ENCODE results near the gene SLC6A3. TPM values are rescaled to one million over a fixed set of nuclear protein-coding genes. Genes with fewer than 3 reads are reported as not detected.

Gene SLC6A3
- polyA plus RNA-seq, 4 donors = 0.03 to 0.30 TPM; not detected in 2

- H3K27me3 ChIP-seq (ENCODE audit: control insufficient read depth in 3 of 3, insufficient read depth in 3 of 3, low read length in 3 of 3) = no peaks in the 10 kb centered on the region
- FAIRE-seq = no peak
- DNase-seq = no peak
These were observed 25.6 kb downstream of the SLC6A3 start for GRCh38 chr5:1419476-1420210.

DNA sequence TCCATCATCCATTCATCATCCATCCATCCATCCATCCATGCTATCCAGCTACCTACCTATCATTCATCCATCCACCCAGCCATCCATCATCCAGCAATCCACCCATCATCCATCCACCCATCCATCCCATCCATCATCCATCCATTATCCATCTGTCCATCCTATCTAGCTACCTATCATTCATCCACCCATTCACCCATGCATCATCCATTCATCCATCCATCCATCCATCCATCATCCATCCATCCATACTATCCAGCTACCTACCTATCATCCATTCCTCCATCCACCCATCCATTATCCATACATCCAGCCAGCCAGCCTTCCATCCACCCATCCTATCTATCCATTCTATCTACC lies 26.3 kb downstream of the SLC6A3 start:
- no peaks in the 10 kb centered on the region for H3K4me1 ChIP-seq (ENCODE audit: control insufficient read depth in 3 of 3, insufficient read depth in 2 of 3, low read depth in 1 of 3, low read length in 2 of 3)
- no peak overlapping the region for H3K27ac ChIP-seq (ENCODE audit: low read depth in 1 of 3, low read length in 2 of 3)
- H3K27me3 ChIP-seq (ENCODE audit: control insufficient read depth in 3 of 3, insufficient read depth in 3 of 3, low read length in 3 of 3) = no peaks in the 10 kb centered on the region
- DNase-seq = no peak
- H3K4me3 ChIP-seq (ENCODE audit: low read depth in 1 of 3, low read length in 3 of 3) = no peak overlapping the region
- FAIRE-seq = no peak
- no peaks in the 10 kb centered on the region for H3K9me3 ChIP-seq (ENCODE audit: control insufficient read depth in 2 of 2, insufficient read depth in 1 of 2, low read depth in 1 of 2, low read length in 1 of 2)
- no peaks in the 10 kb centered on the region for H3K36me3 ChIP-seq (ENCODE audit: control insufficient read depth in 3 of 3, insufficient read depth in 2 of 3, low read depth in 1 of 3, low read length in 3 of 3)

More at GRCh38 chr5:1419476-1420210, 25.6 kb downstream of the SLC6A3 start:
- no peak overlapping the region for H3K27ac ChIP-seq (ENCODE audit: low read depth in 1 of 3, low read length in 2 of 3)
- 70 to 79% (median 77%) methylated on average over 11 of the region's 11 CpGs for WGBS, 3 donors
- H3K36me3 ChIP-seq (ENCODE audit: control insufficient read depth in 3 of 3, insufficient read depth in 2 of 3, low read depth in 1 of 3, low read length in 3 of 3) = no peaks in the 10 kb centered on the region
- H3K9me3 ChIP-seq (ENCODE audit: control insufficient read depth in 2 of 2, insufficient read depth in 1 of 2, low read depth in 1 of 2, low read length in 1 of 2) = no peaks in the 10 kb centered on the region
- no peaks in the 10 kb centered on the region for H3K4me1 ChIP-seq (ENCODE audit: control insufficient read depth in 3 of 3, insufficient read depth in 2 of 3, low read depth in 1 of 3, low read length in 2 of 3)
- no peak overlapping the region for H3K4me3 ChIP-seq (ENCODE audit: low read depth in 1 of 3, low read length in 3 of 3)

- H3K4me1 ChIP-seq (ENCODE audit: control insufficient read depth in 3 of 3, insufficient read depth in 2 of 3, low read depth in 1 of 3, low read length in 2 of 3) = no peaks in the 10 kb centered on the region
- no peaks in the 10 kb centered on the region for H3K27me3 ChIP-seq (ENCODE audit: control insufficient read depth in 3 of 3, insufficient read depth in 3 of 3, low read length in 3 of 3)
- H3K36me3 ChIP-seq (ENCODE audit: control insufficient read depth in 3 of 3, insufficient read depth in 2 of 3, low read depth in 1 of 3, low read length in 3 of 3) = no peaks in the 10 kb centered on the region
- no peak overlapping the region for H3K27ac ChIP-seq (ENCODE audit: low read depth in 1 of 3, low read length in 2 of 3)
- no peak overlapping the region for H3K4me3 ChIP-seq (ENCODE audit: low read depth in 1 of 3, low read length in 3 of 3)
- 83 to 91% (median 84%) methylated on average over 2 of the region's 2 CpGs for WGBS, 3 donors
- DNase-seq (no peak), FAIRE-seq (no peak)
- no peaks in the 10 kb centered on the region for H3K9me3 ChIP-seq (ENCODE audit: control insufficient read depth in 2 of 2, insufficient read depth in 1 of 2, low read depth in 1 of 2, low read length in 1 of 2)
These were observed 26.9 kb downstream of the SLC6A3 start for GRCh38 chr5:1418238-1418920.

- Histone ChIP-seq H3K27ac (ENCODE audit: low read depth in 1 of 3, low read length in 2 of 3) (no peak overlapping the region), H3K27me3 (ENCODE audit: control insufficient read depth in 3 of 3, insufficient read depth in 3 of 3, low read length in 3 of 3) (no peaks in the 10 kb centered on the region), H3K36me3 (ENCODE audit: control insufficient read depth in 3 of 3, insufficient read depth in 2 of 3, low read depth in 1 of 3, low read length in 3 of 3) (no peaks in the 10 kb centered on the region), H3K4me3 (ENCODE audit: low read depth in 1 of 3, low read length in 3 of 3) (no peak overlapping the region), H3K9me3 (ENCODE audit: control insufficient read depth in 2 of 2, insufficient read depth in 1 of 2, low read depth in 1 of 2, low read length in 1 of 2) (no peaks in the 10 kb centered on the region), H3K4me1 (ENCODE audit: control insufficient read depth in 3 of 3, insufficient read depth in 2 of 3, low read depth in 1 of 3, low read length in 2 of 3) (no peaks in the 10 kb centered on the region)
- WGBS, 3 donors = 65 to 71% (median 66%) methylated on average over 5 to 6 of the region's 6 CpGs
- DNase-seq = no peak
- FAIRE-seq = no peak
These were observed 27.5 kb downstream of the SLC6A3 start for GRCh38 chr5:1417586-1418225.

- H3K4me1 ChIP-seq (ENCODE audit: control insufficient read depth in 3 of 3, insufficient read depth in 2 of 3, low read depth in 1 of 3, low read length in 2 of 3) = no peaks in the 10 kb centered on the region
- WGBS, 3 donors = 87 to 95% (median 90%) methylated on average over 12 of the region's 12 CpGs
- no peaks in the 10 kb centered on the region for H3K9me3 ChIP-seq (ENCODE audit: control insufficient read depth in 2 of 2, insufficient read depth in 1 of 2, low read depth in 1 of 2, low read length in 1 of 2)
- no peaks in the 10 kb centered on the region for H3K27me3 ChIP-seq (ENCODE audit: control insufficient read depth in 3 of 3, insufficient read depth in 3 of 3, low read length in 3 of 3)
- no peak for FAIRE-seq
- H3K36me3 ChIP-seq (ENCODE audit: control insufficient read depth in 3 of 3, insufficient read depth in 2 of 3, low read depth in 1 of 3, low read length in 3 of 3) = no peaks in the 10 kb centered on the region
- no peak overlapping the region for H3K4me3 ChIP-seq (ENCODE audit: low read depth in 1 of 3, low read length in 3 of 3)
- no peak overlapping the region for H3K27ac ChIP-seq (ENCODE audit: low read depth in 1 of 3, low read length in 2 of 3)
- no peak for DNase-seq
These were observed 28.3 kb downstream of the SLC6A3 start for GRCh38 chr5:1416856-1417469.

DNA sequence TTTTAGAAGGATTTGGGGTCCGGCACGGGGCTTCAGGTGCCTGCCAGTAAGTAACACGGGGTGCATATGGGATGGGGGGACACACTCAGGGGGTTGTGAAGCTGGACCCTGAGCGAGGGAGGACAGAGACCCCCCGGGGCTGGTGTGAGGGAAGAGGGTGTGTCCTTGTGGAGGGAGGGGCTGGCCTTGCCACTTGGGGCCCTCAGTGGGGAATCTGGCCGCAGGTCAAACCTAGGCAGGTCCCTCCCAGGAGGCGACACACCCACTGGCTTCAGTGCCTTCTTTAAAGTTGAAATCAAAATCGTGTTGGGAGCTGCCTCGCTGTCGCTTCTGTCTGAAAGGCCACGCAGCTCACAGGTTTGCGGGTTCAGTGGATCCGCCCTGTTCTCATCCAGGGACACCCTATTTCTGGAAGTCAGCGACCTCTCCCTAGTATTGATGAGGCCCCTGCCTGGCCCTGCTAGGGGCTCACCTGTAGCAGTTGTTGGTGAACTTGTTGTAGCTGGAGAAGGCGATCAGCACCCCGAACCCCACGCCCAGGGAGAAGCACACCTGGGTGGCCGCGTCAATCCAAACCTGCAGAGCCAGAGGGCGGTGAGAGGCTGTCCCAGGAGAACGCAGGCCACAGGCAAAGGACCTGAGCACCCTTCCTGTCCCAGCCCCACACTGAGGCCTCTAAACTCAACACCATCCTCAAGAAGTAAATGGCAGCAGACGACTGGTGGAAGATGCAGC lies 29.4 kb downstream of the SLC6A3 start:
- no peaks in the 10 kb centered on the region for H3K27me3 ChIP-seq (ENCODE audit: control insufficient read depth in 3 of 3, insufficient read depth in 3 of 3, low read length in 3 of 3)
- no peaks in the 10 kb centered on the region for H3K36me3 ChIP-seq (ENCODE audit: control insufficient read depth in 3 of 3, insufficient read depth in 2 of 3, low read depth in 1 of 3, low read length in 3 of 3)
- no peak overlapping the region for H3K27ac ChIP-seq (ENCODE audit: low read depth in 1 of 3, low read length in 2 of 3)
- no peaks in the 10 kb centered on the region for H3K4me1 ChIP-seq (ENCODE audit: control insufficient read depth in 3 of 3, insufficient read depth in 2 of 3, low read depth in 1 of 3, low read length in 2 of 3)
- FAIRE-seq = no peak
- no peak for DNase-seq
- 73 to 76% (median 73%) methylated on average over 22 of the region's 22 CpGs for WGBS, 3 donors
- H3K9me3 ChIP-seq (ENCODE audit: control insufficient read depth in 2 of 2, insufficient read depth in 1 of 2, low read depth in 1 of 2, low read length in 1 of 2) = no peaks in the 10 kb centered on the region
- H3K4me3 ChIP-seq (ENCODE audit: low read depth in 1 of 3, low read length in 3 of 3) = no peak overlapping the region

GRCh38 chr5:1415059-1415425 lies 30.2 kb downstream of the SLC6A3 start:
- Histone ChIP-seq H3K4me1 (ENCODE audit: control insufficient read depth in 3 of 3, insufficient read depth in 2 of 3, low read depth in 1 of 3, low read length in 2 of 3) (no peaks in the 10 kb centered on the region), H3K36me3 (ENCODE audit: control insufficient read depth in 3 of 3, insufficient read depth in 2 of 3, low read depth in 1 of 3, low read length in 3 of 3) (no peaks in the 10 kb centered on the region), H3K9me3 (ENCODE audit: control insufficient read depth in 2 of 2, insufficient read depth in 1 of 2, low read depth in 1 of 2, low read length in 1 of 2) (no peaks in the 10 kb centered on the region), H3K27ac (ENCODE audit: low read depth in 1 of 3, low read length in 2 of 3) (no peak overlapping the region), H3K4me3 (ENCODE audit: low read depth in 1 of 3, low read length in 3 of 3) (no peak overlapping the region), H3K27me3 (ENCODE audit: control insufficient read depth in 3 of 3, insufficient read depth in 3 of 3, low read length in 3 of 3) (no peaks in the 10 kb centered on the region)
- FAIRE-seq (no peak), DNase-seq (no peak)
- 81 to 82% (median 81%) methylated on average over 12 to 13 of the region's 13 CpGs for WGBS, 3 donors

Data from small intestine (tissue), 7 donors.